Amniotic stem cell (primary cell): ENCODE results near the gene GAB1.

Source experiments
- DNase-seq: peaks from one replicate; lab custom pipeline; 2025; lab: John Stamatoyannopoulos, UW

The GAB1 gene

GRCh38 chr4:143336781-143337599 is at the start of gene GAB1:
Gene GAB1 (plus strand): TSS chr4:143336876. CDS start chr4:143337189, 313 bp downstream.
- peak; percentile 56 for DNase-seq

GRCh38 chr4:143287572-143287923 is 49.1 kb upstream of the GAB1 start:
- DNase-seq = no peak

GRCh38 chr4:143288171-143288570 is 48.5 kb upstream of the GAB1 start:
- no peak for DNase-seq

- no peak for DNase-seq
Measured at GRCh38 chr4:143289370-143289769, 47.3 kb upstream of the GAB1 start.

GRCh38 chr4:143291314-143291713 is 45.4 kb upstream of the GAB1 start:
- no peak for DNase-seq

- DNase-seq = no peak
Measured at GRCh38 chr4:143292858-143293257, 43.8 kb upstream of the GAB1 start.

GRCh38 chr4:143294310-143294709 is 42.4 kb upstream of the GAB1 start:
- peak; percentile 22 for DNase-seq

GRCh38 chr4:143294710-143295275 is 41.9 kb upstream of the GAB1 start:
- DNase-seq = no peak

- DNase-seq = no peak
Measured at GRCh38 chr4:143296397-143297067, 40.1 kb upstream of the GAB1 start.

- no peak for DNase-seq
Measured at GRCh38 chr4:143300860-143301259, 35.8 kb upstream of the GAB1 start.

GRCh38 chr4:143302536-143302935 is 34.1 kb upstream of the GAB1 start:
- DNase-seq = no peak

- no peak for DNase-seq
Measured at GRCh38 chr4:143306788-143307187, 29.9 kb upstream of the GAB1 start.

GRCh38 chr4:143307531-143307930 is 29.1 kb upstream of the GAB1 start:
- no peak for DNase-seq

- no peak for DNase-seq
Measured at GRCh38 chr4:143308377-143308776, 28.3 kb upstream of the GAB1 start.

- DNase-seq = no peak
Measured at GRCh38 chr4:143311924-143312323, 24.8 kb upstream of the GAB1 start.

GRCh38 chr4:143313521-143313920 is 23.2 kb upstream of the GAB1 start:
- no peak for DNase-seq

- DNase-seq = no peak
Measured at GRCh38 chr4:143313996-143314395, 22.7 kb upstream of the GAB1 start.

- no peak for DNase-seq
Measured at GRCh38 chr4:143320113-143320512, 16.6 kb upstream of the GAB1 start.

GRCh38 chr4:143326735-143327134 is 9.9 kb upstream of the GAB1 start:
- DNase-seq = no peak

- no peak for DNase-seq
Measured at GRCh38 chr4:143329985-143330384, 6.7 kb upstream of the GAB1 start.

- DNase-seq = peak; percentile 89
Measured at GRCh38 chr4:143335979-143336780, 496 bp upstream of the GAB1 start.

GRCh38 chr4:143337600-143338287 is 1.1 kb downstream of the GAB1 start:
- DNase-seq = peak; percentile 23
